H9 (cell line): ENCODE measurements around the gene TREML2. TPM values are rescaled to one million over a fixed set of nuclear protein-coding genes. Genes with fewer than 3 reads are reported as not detected.

Experiments
- DNase-seq: peaks from one replicate; pipeline ENCODE4 v3.0.0-alpha.2; 2017
- H2AFZ ChIP-seq: one replicate; pipeline ENCODE4 v1.6.1; 2013; ENCODE audit warnings: mild to moderate bottlenecking, low read length, control low read depth, moderate library complexity
- H2AK5ac ChIP-seq: 2 replicates; pipeline ENCODE4 v1.6.1; 2013; ENCODE audit warnings: low read length, control low read depth, mixed read lengths; ENCODE audit not compliant: insufficient read length
- H2BK120ac ChIP-seq: one replicate; pipeline ENCODE4 v1.6.1; 2013; ENCODE audit warnings: low read depth, mild to moderate bottlenecking, low read length, control low read depth, inconsistent platforms; ENCODE audit not compliant: poor library complexity, severe bottlenecking
- H2BK12ac ChIP-seq: 2 replicates; pipeline ENCODE4 v1.6.1; 2013; ENCODE audit warnings: low read length, control low read depth, mixed read lengths, low read depth; ENCODE audit not compliant: insufficient read length
- H2BK15ac ChIP-seq: 2 replicates; pipeline ENCODE4 v1.6.1; 2013; ENCODE audit warnings: low read depth, low read length, control low read depth
- H2BK20ac ChIP-seq: one replicate; pipeline ENCODE4 v1.6.1; 2013; ENCODE audit warnings: low read depth, mild to moderate bottlenecking, low read length, control low read depth, inconsistent platforms; ENCODE audit not compliant: poor library complexity, severe bottlenecking
- H2BK5ac ChIP-seq: 2 replicates; pipeline ENCODE4 v1.6.1; 2013; ENCODE audit warnings: low read length, control low read depth, mixed read lengths; ENCODE audit not compliant: insufficient read length
- H3K14ac ChIP-seq: 2 replicates; pipeline ENCODE4 v1.6.1; 2013; ENCODE audit warnings: low read length, control low read depth; ENCODE audit not compliant: insufficient read depth
- H3K18ac ChIP-seq: 2 replicates; pipeline ENCODE4 v1.6.1; 2013; ENCODE audit warnings: low read depth, mild to moderate bottlenecking, mixed read lengths, low read length, control low read depth; ENCODE audit not compliant: insufficient read length
- H3K23ac ChIP-seq: 2 replicates; pipeline ENCODE4 v1.6.1; 2013; ENCODE audit warnings: low read length, control low read depth, mixed read lengths, low read depth; ENCODE audit not compliant: insufficient read length
- H3K23me2 ChIP-seq: 2 replicates; pipeline ENCODE4 v1.6.1; 2013; ENCODE audit warnings: low read depth, mild to moderate bottlenecking, mixed read lengths, low read length, control low read depth; ENCODE audit not compliant: insufficient read length, poor library complexity, severe bottlenecking
- H3K27ac ChIP-seq: 2 replicates; pipeline ENCODE4 v1.5.1; 2013; ENCODE audit warnings: low read length, control low read depth, mixed read lengths, low read depth; ENCODE audit not compliant: insufficient read length
- H3K27me3 ChIP-seq: 2 replicates; pipeline ENCODE4 v1.6.1; 2013; ENCODE audit warnings: low read length, control low read depth, inconsistent platforms; ENCODE audit not compliant: insufficient read depth
- H3K4ac ChIP-seq: 2 replicates; pipeline ENCODE4 v1.6.1; 2013; ENCODE audit warnings: low read depth, mild to moderate bottlenecking, control low read depth, inconsistent platforms, low read length, moderate library complexity
- H3K4me1 ChIP-seq: 2 replicates; pipeline ENCODE4 v1.6.1; 2013; ENCODE audit warnings: low read length, control low read depth, inconsistent platforms; ENCODE audit not compliant: insufficient read depth
- H3K4me2 ChIP-seq: 2 replicates; pipeline ENCODE4 v1.6.1; 2013; ENCODE audit warnings: low read length, control low read depth, mixed read lengths; ENCODE audit not compliant: insufficient read length, insufficient read depth
- H3K56ac ChIP-seq: 2 replicates; pipeline ENCODE4 v1.6.1; 2013; ENCODE audit warnings: low read depth, mild to moderate bottlenecking, mixed read lengths, low read length, control low read depth; ENCODE audit not compliant: insufficient read length
- H3K79me1 ChIP-seq: 2 replicates; pipeline ENCODE4 v1.6.1; 2013; ENCODE audit warnings: low read depth, mild to moderate bottlenecking, moderate library complexity, low read length, control low read depth, inconsistent platforms; ENCODE audit not compliant: insufficient read depth, poor library complexity, severe bottlenecking
- H3K79me2 ChIP-seq: 2 replicates; pipeline ENCODE4 v1.6.1; 2013; ENCODE audit warnings: low read length, control low read depth, inconsistent platforms; ENCODE audit not compliant: insufficient read depth
- H3K9ac ChIP-seq: 2 replicates; pipeline ENCODE4 v1.6.1; 2013; ENCODE audit warnings: low read length, control low read depth, mixed read lengths; ENCODE audit not compliant: insufficient read length; ENCODE audit errors: extremely low read depth
- H3K9me3 ChIP-seq: one replicate; pipeline ENCODE4 v1.6.1; 2013; ENCODE audit warnings: low read depth, low read length, inconsistent platforms; ENCODE audit not compliant: control insufficient read depth
- H3T11ph ChIP-seq: one replicate; pipeline ENCODE4 v1.6.1; 2013; ENCODE audit warnings: mild to moderate bottlenecking, low read length, control low read depth, inconsistent platforms
- H4K20me1 ChIP-seq: one replicate; pipeline ENCODE4 v1.6.1; 2013; ENCODE audit not compliant: control insufficient read depth, insufficient read length, insufficient read depth
- H4K5ac ChIP-seq: 2 replicates; pipeline ENCODE4 v1.6.1; 2013; ENCODE audit warnings: low read depth, mild to moderate bottlenecking, mixed read lengths, low read length, control low read depth; ENCODE audit not compliant: insufficient read length
- H4K8ac ChIP-seq: replicated peaks from 2 replicates; pipeline ENCODE4 v1.6.1; 2013; ENCODE audit warnings: low read length, control low read depth, mixed read lengths, low read depth; ENCODE audit not compliant: insufficient read length
- H4K91ac ChIP-seq: 2 replicates; pipeline ENCODE4 v1.6.1; 2013; ENCODE audit warnings: low read depth, mild to moderate bottlenecking, moderate library complexity, mixed read lengths, low read length, control low read depth; ENCODE audit not compliant: insufficient read length
- H3K27ac Mint-ChIP-seq, 3 experiments: 2 replicates in 2 of 3; 3 replicates in 1 of 3; pipeline ENCODE4 v1.8.0; 2020 to 2021; ENCODE audit warnings: mixed read lengths in 3 of 3, mild to moderate bottlenecking in 1 of 3, moderate library complexity in 1 of 3
- H3K27me3 Mint-ChIP-seq: 2 replicates; pipeline ENCODE4 v1.8.0; 2021; ENCODE audit warnings: low read depth, mild to moderate bottlenecking, moderate library complexity, mixed read lengths
- H3K36me3 Mint-ChIP-seq, 3 experiments: 2 replicates in 2 of 3; 3 replicates in 1 of 3; pipeline ENCODE4 v1.8.0; 2020 to 2021; ENCODE audit warnings: low read depth in 3 of 3, mixed read lengths in 3 of 3; ENCODE audit not compliant: insufficient read depth in 1 of 3
- H3K4me1 Mint-ChIP-seq, 2 experiments: 2 replicates each; pipeline ENCODE4 v1.8.0; 2020; ENCODE audit warnings: mixed read lengths in 2 of 2
- H3K4me3 Mint-ChIP-seq, 2 experiments: 2 replicates in 1 of 2; 3 replicates in 1 of 2; pipeline ENCODE4 v1.8.0; 2020 to 2021; ENCODE audit warnings: mild to moderate bottlenecking in 2 of 2, mixed read lengths in 2 of 2, moderate library complexity in 1 of 2
- H3K9me3 Mint-ChIP-seq, 2 experiments: 2 replicates in 1 of 2; 3 replicates in 1 of 2; pipeline ENCODE4 v1.8.0; 2020; ENCODE audit warnings: mild to moderate bottlenecking in 2 of 2, mixed read lengths in 2 of 2, moderate library complexity in 1 of 2
- CTCF ChIP-seq: fragments of 200-600 bp; sonication (generic); conservative IDR thresholded peaks from 3 replicates; pipeline ENCODE4 v1.8.0; 2021; ENCODE audit warnings: antibody characterized with exemption, mild to moderate bottlenecking
- WGBS: extraction: QIAGEN DNeasy Blood & Tissue Kit; methylation state at CpG from one replicate; pipeline ENCODE4 v1.1.7; 2013; ENCODE audit warnings: missing lambda C conversion rate, low lambda C conversion rate, mixed read lengths; ENCODE audit not compliant: insufficient read length; ENCODE audit errors: extremely low coverage; 5-methylcytosine and 5-hydroxymethylcytosine counted together
- total RNA-seq: library from RNA; stranded (reverse); gene quantifications from 2 replicates; pipeline ENCODE4 v1.2.1, GENCODE V29; 2021

TREML2 gene
- total RNA-seq, 1 experiment from 2014 or later, result 0.07 TPM

- no peak overlapping the region for H3K4me2 ChIP-seq
- H3K23ac ChIP-seq, result no peak overlapping the region
- no peaks in the 10 kb centered on the region for H3K79me1 ChIP-seq
- no peaks in the 10 kb centered on the region for H3K23me2 ChIP-seq
- no peak overlapping the region for H3K14ac ChIP-seq
- no peak overlapping the region for H3T11ph ChIP-seq
- no peak overlapping the region for H4K8ac ChIP-seq
- no peak overlapping the region for H3K18ac ChIP-seq
- no peaks in the 10 kb centered on the region for H3K9me3 ChIP-seq
- H4K20me1 ChIP-seq, result no peaks in the 10 kb centered on the region
- Mint-ChIP-seq H3K4me3 (no peak overlapping the region), H3K27ac (peak overlapping the region in 1 of 3 experiments; percentile 68; a peak in 1 of 7 replicates), H3K27me3 (peaks cover 15% of the 10 kb centered on the region), H3K36me3 (no peaks in the 10 kb centered on the region; a peak in 1 of 7 replicates), H3K9me3 (peaks cover 6 to 11% of the 10 kb centered on the region in 2 experiments; a peak in 4 of 5 replicates), H3K4me1 (no peaks in the 10 kb centered on the region)
- H2BK5ac ChIP-seq, result no peak overlapping the region
- no peak overlapping the region for H3K4ac ChIP-seq
- H3K9ac ChIP-seq, result no peak overlapping the region
- no peak overlapping the region for H3K56ac ChIP-seq
- WGBS, result no CpG with 5 or more reads among the region's 5 CpGs
- no peak overlapping the region for H4K91ac ChIP-seq
- no peaks in the 10 kb centered on the region for H3K27me3 ChIP-seq
- no peak overlapping the region for H2AFZ ChIP-seq
- H2BK120ac ChIP-seq, result no peak overlapping the region
- H2BK20ac ChIP-seq, result no peak overlapping the region
- no peaks in the 10 kb centered on the region for H3K4me1 ChIP-seq
- TF ChIP-seq CTCF, result no peak
- H2BK12ac ChIP-seq, result no peak overlapping the region
- H3K79me2 ChIP-seq, result no peaks in the 10 kb centered on the region
- H3K27ac ChIP-seq, result no peak overlapping the region
- H4K5ac ChIP-seq, result no peak overlapping the region
- DNase-seq, result no peak
- H2AK5ac ChIP-seq, result no peak overlapping the region
- H2BK15ac ChIP-seq, result no peak overlapping the region
Observed at GRCh38 chr6:41209547-41210320, 8.8 kb upstream of the TREML2 start.
